HEK293 (cell line): ENCODE results near the gene AKIP1.
"Not testable (repeated sequence)": the region's sequence is repeated elsewhere in the genome, so short reads cannot be mapped to it uniquely, and the experiment has no call there.

Experiments
- ZNF394 ChIP-seq: fragments of 450-650 bp; formaldehyde crosslinking; IDR thresholded peaks from 2 replicates; pipeline ENCODE4 v1.5.1; 2016; ENCODE audit warnings: missing biosample characterization, missing genetic modification characterization, mild to moderate bottlenecking, moderate library complexity, borderline replicate concordance
- ZNF521 ChIP-seq: fragments of 450-650 bp; formaldehyde crosslinking; IDR thresholded peaks from 2 replicates; pipeline ENCODE4 v1.5.1; 2017; ENCODE audit warnings: missing biosample characterization, mild to moderate bottlenecking, missing genetic modification characterization

DNA sequence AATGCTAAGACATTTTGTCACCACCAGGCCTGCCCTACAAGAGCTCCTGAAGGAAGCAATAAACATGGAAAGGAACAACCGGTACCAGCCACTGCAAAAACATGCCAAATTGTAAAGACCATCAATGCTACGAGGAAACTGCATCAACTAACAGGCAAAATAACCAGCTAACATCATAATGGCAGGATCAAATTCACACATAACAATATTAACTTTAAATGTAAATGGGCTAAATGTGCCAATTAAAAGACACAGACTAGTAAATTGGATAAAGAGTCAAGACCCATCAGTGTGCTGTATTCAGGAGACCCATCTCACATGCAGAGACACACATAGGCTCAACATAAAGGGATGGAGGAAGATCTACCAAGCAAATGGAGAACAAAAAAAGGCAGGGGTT is 19.8 kb upstream of the AKIP1 start:
- not testable (repeated sequence) for TF ChIP-seq ZNF521 (tag by site-specific recombination); ZNF394
